ENCODE results near the gene ANKRD27.
A peak's percentile ranks its signal among the peaks of the same experiment; 100 is the strongest.

Gene ANKRD27

GRCh38 chr19:32651729-32652140 is 23.2 kb downstream of the ANKRD27 start:
- DNase-seq, result no peak

DNA sequence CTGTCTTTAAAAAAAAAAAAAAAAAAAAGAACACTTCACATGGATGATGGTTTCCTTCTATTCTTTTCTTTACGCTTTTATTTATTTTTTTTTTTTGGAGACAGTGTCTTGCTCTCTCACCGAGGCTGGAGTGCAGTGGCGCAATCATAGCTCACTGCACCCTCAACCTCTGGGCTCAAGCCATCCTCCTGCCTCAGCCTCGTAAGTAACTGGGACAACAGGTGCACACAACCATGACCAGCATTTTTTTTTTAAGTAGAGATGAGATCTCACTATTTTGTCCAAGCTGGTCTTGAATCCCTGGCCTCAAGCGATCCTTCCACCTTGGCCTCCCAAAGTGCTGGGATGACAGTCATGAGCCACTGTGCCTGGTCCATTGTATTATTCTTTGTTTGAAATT is 24.3 kb downstream of the ANKRD27 start:
- DNase-seq, result no peak

DNA sequence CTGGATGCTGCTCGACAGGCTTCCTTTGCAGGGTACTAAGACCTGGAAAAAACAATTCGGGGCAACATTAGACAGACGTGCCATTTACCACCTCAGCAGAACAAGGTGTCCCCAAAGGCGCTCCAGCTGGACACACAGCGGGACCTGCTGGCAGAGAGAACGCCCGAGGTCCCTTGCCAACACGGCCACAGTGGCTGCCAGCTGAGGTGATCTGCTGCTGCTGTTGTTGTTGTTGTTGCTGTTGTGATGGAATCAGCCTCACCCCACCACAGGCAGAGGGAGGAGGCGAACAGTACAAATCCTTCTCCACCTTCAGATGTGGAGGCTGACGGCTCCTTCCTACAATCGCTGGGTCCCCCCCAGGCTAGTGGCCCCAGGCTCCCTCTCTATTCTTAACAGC is 25.2 kb downstream of the ANKRD27 start:
- DNase-seq, result no peak

GRCh38 chr19:32647361-32647760 is 27.6 kb downstream of the ANKRD27 start:
- no peak for DNase-seq

GRCh38 chr19:32646556-32646955 is 28.4 kb downstream of the ANKRD27 start:
- DNase-seq, result no peak

GRCh38 chr19:32642771-32643170 is 32.2 kb downstream of the ANKRD27 start:
- DNase-seq, result no peak

GRCh38 chr19:32638625-32639024 is 36.4 kb downstream of the ANKRD27 start:
- DNase-seq, result no peak

- no peak for DNase-seq
These were observed 37.5 kb downstream of the ANKRD27 start for GRCh38 chr19:32637480-32637879.

DNA sequence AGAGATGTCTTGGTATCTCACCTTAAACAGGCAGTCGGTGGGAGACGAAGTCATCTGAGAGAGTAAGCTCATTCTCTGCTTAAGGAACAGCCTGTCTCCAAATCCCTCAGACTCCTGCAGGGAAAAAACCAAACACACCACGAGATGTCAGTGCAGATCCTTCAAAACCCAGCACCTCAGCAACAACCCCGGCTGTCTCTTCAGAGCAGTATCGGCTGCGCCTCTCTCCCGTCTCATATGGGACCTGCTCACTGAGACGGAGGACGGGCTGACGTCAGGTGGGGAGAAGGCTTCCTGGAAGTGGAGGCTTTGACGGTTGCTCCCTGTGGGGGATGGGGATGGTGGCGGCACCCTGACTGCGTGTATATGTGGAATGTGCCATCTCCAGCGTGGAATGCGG is 43.6 kb downstream of the ANKRD27 start:
- no peak for DNase-seq

GRCh38 chr19:32630338-32630737 is 44.6 kb downstream of the ANKRD27 start:
- no peak for DNase-seq

GRCh38 chr19:32627714-32628270 is 47.2 kb downstream of the ANKRD27 start:
- DNase-seq, result no peak

DNA sequence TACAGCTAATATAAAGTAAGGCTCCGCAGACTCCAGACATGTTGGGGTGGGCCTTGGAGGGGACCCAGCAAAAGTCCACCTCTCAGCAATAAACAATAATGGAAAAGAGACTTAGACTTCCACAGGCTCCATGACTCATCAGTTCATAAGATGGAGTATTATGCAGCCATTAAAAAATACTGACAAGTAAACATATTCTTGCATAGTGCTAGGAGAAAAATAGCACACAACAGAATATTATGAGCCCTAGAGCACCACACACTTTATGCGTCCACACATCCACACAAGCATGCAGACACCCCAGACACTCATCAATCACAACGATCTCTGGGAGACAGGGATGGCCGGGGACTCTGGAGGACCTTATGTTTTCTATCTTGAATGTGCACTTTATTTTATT is 48.0 kb downstream of the ANKRD27 start:
- DNase-seq, result no peak

GRCh38 chr19:32624410-32624809 is 50.6 kb downstream of the ANKRD27 start:
- DNase-seq, result no peak

- DNase-seq, result no peak
These were observed 53.0 kb downstream of the ANKRD27 start for GRCh38 chr19:32622002-32622401.

- DNase-seq, result no peak
These were observed 55.8 kb downstream of the ANKRD27 start for GRCh38 chr19:32619051-32619685.

GRCh38 chr19:32615569-32615968 is 59.4 kb downstream of the ANKRD27 start:
- no peak for DNase-seq

GRCh38 chr19:32614916-32615315 is 60.1 kb downstream of the ANKRD27 start:
- DNase-seq, result no peak

- DNase-seq, result no peak
These were observed 62.0 kb downstream of the ANKRD27 start for GRCh38 chr19:32613008-32613407.

DNA sequence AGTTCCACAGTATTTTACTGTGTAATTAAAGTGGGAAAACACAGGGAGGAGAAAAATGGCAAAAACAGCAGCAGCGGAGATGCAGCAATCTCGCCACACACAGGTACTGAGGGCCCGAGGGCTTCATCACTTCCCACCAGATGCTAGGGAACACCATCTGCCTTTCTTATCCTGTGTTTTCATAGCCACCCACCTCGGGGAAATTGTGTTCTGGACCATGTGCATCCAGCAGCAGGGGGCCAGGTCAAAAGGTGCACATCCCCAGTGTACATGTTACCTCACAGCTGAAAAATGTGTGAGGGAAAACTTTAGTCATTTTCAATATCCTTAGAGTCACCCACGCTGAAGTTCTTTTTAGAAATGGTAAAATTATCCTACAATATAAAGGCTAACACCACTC is 63.8 kb downstream of the ANKRD27 start:
- DNase-seq, result no peak

GRCh38 chr19:32607479-32607878 is 67.5 kb downstream of the ANKRD27 start:
- no peak for DNase-seq

- no peak for DNase-seq
These were observed 68.7 kb downstream of the ANKRD27 start for GRCh38 chr19:32606289-32606688.

GRCh38 chr19:32605544-32605943 is 69.4 kb downstream of the ANKRD27 start:
- no peak for DNase-seq

DNA sequence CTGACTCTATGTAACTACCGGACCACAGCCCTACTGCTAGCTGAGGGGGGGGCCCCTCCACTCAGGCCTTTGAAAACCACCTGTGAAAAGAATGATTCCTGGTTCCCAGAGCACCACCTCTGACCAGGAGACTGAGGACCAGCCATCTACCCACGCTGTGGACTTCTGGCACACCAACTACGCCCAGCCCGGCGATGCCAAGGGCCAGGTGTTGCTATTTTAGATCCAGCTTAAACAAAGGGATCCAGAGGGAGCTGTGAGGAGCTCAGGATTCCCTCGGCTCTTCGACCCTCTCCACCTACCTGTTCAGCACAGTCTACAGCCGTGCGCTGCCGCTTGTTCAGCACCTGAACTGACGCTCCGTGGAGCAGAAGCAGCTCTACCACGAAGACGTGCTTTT is 71.0 kb downstream of the ANKRD27 start:
- no peak for DNase-seq

DNA sequence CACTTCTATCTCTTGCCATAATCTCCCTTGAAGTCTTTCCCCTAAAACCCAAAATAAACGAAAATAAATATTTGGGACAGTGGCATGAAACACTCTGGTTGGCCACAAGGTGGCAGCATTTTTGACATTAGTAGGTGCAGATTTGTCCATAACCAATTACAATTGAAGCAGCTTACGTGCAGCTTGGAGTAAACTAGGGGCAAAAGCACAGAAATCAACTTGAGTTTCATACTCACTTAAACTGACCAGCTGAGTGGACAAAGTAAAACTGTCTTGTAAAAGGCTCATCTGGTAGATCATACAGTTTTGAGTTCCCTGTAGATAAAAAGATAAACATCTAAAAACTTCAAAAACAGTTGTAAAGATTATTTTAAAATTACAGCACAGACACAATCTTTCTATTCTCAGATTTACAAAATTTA is 75.2 kb downstream of the ANKRD27 start:
- peak; percentile 56 for DNase-seq

DNA sequence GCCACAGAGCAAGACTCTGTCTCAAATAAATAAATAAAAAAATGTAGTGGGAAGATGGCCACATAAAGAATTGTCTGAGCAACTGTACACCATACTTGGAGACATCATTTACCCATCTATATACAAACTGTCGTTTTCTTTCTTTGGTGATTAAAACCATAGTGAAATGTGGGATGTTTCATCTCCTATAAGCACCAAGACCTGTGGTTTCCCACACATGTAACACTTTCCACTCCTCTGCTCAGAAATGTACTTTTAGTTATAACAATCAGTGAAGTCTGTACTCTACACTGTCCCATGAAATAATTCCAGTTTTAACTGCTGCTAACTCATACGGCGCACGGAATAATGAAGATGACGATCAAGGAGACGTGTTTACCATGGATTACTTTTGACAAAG is 75.7 kb downstream of the ANKRD27 start:
- no peak for DNase-seq
